Globus pallidus (tissue), 1 donor: ENCODE results near the gene NRL.

ENCODE experiments used
- DNase-seq: peaks from one replicate; pipeline ENCODE4 v3.0.0-alpha.2; 2015; ENCODE audit warnings: low spot score

NRL gene

GRCh38 chr14:24144451-24144850, 29.7 kb upstream of the NRL start:
- DNase-seq, result no peak

DNA sequence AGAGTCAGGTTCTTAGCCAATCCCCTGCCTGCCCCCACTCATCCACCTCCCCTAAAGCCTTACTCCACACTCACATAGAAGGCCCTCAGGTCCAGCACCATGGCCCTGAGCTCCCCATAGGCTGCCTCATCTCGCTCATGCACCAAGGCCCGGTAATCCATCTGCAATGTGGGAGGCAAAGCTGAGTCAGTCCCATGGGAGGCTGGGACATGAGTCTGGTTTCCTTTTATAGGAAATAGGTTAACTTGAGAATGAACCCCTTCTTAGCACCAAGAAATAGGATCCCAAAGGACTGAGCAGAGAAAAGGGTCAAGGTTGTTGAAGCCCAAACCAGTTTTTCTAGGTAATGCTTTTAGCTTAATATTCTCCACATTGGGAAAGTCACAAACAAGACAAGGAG, 28.8 kb upstream of the NRL start:
- DNase-seq, result no peak

DNA sequence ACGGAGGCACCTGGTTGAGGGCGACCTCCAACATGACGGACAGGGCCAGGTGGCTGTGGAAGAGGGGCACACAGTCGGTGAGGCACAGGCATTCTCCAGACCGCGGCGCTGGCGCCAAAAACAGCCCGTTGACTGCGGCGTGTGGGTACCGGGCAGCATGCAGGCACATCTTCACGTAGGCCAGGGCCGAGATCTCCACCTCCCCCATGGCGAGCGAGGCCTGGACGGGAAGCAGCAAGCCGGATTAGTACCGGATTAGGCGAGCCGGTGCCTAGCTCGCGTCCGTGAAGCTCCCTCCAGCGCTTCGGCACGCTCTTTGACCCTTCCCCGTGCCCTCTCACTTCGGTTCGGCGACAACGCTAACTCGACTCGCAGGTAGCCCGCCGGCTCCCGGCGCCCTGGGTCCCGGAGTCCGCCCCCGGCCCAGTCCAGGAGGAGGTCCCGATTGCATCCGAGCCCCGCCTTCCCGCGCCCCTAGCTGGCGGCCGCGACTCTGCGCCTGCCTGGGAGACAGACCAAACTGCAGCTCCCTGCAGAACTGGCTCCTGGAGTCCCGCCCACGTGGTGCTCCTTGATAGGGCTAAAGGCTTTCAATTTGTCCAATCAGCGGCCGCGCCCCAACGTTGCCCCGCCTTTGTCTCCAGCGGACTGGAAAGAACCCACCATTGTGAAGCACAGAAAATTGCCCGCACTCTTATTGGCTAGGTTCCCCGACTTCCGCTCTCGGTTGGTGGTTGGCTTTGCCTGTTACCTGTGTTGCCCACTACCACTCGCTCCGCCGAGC, 26.5 kb upstream of the NRL start, which contains the start of gene EMC9:
Gene EMC9 (minus strand): TSS at position 495 of the 784 bp plus-strand sequence. CDS start 287 bp downstream, at position 208.
- peak; percentile 99 for DNase-seq

- DNase-seq, result no peak
Observed at GRCh38 chr14:24139272-24139934, 24.7 kb upstream of the NRL start.

GRCh38 chr14:24138396-24139271, 23.9 kb upstream of the NRL start:
- no peak for DNase-seq

GRCh38 chr14:24137529-24138395, 23.0 kb upstream of the NRL start:
- no peak for DNase-seq

DNA sequence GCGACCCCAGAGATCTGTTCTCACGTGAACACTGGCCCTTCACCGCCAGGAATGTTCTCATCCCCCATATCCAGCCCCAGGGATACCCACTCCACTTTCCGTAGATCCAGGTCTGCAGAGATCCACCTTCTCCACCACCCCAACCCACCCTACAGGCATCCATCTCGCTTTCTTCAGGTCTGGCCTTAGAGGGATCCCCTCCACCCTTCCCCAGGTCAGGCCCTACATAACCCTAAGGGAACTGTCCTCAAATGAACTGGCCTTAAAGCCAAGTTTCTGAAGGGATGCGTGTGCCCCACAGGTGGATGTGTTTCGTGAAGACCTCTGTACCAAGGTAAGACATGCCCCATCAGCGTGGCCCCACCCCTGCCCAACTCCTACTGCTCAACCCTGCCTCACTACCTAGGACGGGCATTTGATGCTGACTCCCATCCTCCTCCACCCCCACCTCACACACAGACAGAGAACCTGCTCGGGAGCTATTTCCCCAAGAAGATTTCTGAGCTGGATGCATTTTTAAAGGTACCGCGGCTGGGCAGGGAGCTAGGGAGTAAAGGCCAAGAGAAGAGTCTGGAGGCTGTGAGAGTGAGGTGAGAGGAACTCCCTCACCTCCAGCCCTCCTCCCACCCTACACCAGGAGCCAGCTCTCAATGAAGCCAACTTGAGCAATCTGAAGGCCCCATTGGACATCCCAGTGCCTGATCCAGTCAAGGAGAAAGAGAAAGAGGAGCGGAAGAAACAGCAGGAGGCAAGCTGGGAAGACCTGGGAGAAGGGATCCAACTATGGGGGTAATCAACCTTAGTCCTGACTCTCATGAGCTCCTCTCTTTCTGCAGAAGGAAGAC, 22.2 kb upstream of the NRL start:
- no peak for DNase-seq

GRCh38 chr14:24135834-24136683, 21.3 kb upstream of the NRL start, which contains the start of gene PSME1:
TSS of gene PSME1 (plus strand) at chr14:24136194. CDS start at chr14:24136263, 69 bp downstream.
- peak; percentile 91 for DNase-seq

DNA sequence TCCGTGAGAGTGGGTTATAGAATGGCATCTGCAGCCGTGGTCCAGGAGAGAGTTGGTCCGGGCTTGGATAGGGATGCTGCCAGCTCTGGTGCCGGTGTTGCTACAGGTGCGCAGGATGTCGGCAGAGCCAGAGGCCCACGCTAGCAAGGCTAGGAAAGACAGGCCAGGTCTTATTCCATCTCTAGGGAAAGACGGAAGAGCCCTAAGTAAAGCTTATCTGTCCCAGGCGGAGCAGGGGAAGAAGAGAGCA, 20.8 kb upstream of the NRL start:
- no peak for DNase-seq

- no peak for DNase-seq
Observed at GRCh38 chr14:24133735-24134134, 19.0 kb upstream of the NRL start.

DNA sequence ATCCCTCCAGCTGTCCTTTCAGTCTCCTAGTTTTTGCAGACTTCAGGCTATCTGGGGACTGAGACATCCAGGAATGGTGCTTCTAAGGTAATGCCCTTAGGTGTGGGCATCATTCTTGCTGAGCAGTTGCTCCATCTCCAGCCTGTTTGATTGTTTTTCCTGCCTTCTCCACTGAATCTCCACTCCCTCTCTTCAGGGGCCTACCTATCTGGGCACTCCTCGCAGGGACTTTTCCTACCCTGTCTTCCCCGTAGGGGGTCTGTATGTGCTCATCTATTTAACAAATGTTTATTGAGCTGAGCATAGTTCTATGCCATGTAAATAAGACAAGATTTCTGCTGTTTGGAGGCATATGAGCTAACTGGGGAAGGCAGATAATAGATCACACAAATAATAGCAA, 18.2 kb upstream of the NRL start:
- DNase-seq, result no peak

- DNase-seq, result no peak
Observed at GRCh38 chr14:24132061-24132685, 17.4 kb upstream of the NRL start.

DNA sequence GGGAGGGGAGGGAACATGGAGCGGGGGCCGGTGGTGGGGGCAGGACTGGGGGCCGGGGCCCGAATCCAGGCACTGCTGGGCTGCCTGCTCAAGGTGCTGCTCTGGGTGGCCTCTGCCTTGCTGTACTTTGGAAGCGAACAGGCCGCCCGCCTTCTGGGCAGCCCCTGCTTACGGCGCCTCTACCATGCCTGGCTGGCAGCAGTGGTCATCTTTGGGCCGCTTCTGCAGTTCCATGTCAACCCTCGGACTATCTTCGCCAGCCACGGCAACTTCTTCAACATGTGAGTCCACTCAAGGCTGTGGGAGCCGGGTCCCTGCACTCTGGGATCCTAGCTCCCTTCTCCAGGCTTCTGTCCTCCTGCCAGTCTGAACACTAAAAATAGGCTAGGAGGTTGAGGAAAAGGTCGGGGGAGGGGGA, 16.8 kb upstream of the NRL start:
- no peak for DNase-seq

DNA sequence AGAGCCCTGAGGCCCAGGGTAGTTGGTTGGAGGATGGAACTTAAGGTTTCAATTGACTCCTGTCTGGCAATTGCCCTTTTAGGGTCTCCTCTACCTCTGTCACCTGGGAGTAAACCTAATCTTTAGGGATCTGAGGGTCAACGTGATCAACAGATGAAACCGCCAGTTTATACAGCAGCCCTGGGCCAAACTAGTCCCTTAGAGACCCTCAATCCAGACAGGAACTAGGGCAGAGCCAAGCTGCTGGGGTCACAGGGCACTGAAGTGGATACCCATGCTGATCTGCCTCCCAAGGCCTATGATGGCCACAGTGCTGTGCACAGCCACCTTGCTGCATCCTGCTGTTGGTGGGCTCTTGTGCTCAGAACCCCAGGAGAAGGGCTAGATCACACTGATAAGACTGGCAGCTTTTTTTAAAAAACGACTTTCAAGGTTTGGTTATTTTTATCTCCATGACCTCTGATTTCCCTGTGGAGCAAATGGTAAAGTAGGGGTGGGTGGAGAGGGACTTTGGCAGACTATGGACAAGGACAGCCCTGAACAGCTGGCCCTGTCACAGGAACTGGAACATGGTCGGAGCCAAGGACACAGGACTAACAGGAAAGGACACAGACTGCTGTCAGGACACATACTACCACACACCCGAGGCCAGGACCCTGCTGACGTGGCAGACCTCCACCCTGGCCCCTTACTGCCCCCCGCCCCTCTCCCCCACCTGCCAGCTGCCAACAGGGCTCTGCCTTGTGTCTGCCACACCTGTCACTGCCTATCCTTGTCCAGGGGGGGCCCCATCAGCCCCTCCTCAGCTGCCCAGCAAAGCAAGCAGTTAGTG, 16.2 kb upstream of the NRL start:
- no peak for DNase-seq

DNA sequence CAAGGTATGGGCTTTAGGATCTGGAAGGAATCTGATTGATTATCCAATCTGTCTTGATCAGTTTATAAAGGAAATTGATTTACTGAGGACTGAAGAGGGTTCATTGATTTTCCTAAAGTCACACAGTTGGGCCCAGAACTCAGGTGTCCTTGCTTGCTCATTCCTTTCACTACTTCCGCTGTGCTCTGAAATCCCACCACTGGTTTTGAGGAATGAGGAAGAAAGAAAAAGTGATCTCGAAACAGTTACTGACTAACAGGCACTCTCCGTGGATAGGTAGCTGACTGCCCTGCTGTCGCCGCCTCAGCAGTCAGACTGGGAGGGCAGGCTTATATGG, 15.6 kb upstream of the NRL start, which contains the start of gene FITM1:
Gene FITM1 (plus strand): TSS at position 280 of the 337 bp plus-strand sequence. CDS start 905 bp downstream, outside the sequence.
- DNase-seq, result no peak

DNA sequence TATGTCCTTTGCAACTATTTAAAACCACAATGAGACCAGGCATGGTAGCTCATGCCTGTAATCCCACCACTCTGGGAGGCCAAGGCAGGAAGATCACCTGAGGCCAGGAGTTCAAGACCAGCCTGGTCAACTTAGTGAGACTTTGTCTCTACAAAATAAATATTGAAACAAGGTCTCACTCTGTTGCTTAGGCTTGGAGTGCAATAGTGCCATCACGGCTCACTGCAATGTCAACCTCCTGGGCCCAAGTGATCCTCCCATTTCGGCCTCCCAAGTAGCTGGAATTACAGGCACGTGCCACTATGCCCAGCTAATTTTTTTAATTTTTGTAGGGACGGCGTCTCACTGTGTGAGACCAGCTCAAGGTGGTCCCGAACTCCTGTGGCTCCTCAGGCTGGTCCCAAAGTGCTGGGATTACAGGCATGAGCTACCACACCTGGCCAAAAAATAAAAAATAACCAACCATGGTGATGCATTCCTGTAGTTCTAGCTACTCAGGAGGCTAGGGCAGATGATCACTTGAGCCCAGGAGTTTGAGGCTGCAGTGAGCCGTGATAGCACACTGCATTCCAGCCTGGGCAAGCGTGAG, 14.8 kb upstream of the NRL start:
- DNase-seq, result no peak

GRCh38 chr14:24127673-24128072, 12.9 kb upstream of the NRL start:
- no peak for DNase-seq

DNA sequence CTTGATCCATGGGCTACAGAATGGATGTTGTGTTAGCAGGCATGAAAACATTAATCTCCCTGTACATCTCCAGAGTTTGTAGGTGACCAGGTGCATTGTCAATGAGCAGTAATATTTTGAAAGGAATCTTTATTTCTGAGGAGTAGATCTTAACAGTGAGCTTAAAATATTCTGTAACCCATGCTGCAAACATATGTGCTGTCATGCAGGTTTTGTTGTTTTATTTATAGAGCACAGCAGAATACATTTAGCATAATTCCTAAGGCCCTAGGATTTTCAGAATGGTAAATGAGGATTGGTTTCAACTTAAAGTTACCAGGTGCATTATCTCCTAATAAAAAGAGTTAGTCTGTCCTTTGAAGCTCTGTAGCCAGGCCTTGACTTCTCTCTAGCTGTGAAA, 12.2 kb upstream of the NRL start:
- DNase-seq, result no peak
